ENCODE data around the gene HP.

The HP gene

GRCh38 chr16:72085002-72085401 is 30.7 kb downstream of the HP start:
- DNase-seq (ENCODE audit: low read depth in 2 of 2): no peak

GRCh38 chr16:72091217-72091616 is 36.9 kb downstream of the HP start:
- no peak for DNase-seq (ENCODE audit: low read depth in 2 of 2)

- no peak for DNase-seq (ENCODE audit: low read depth in 2 of 2)
Observed at GRCh38 chr16:72092832-72093447, 38.6 kb downstream of the HP start.

- DNase-seq (ENCODE audit: low read depth in 2 of 2): peak; percentile 74 to 80
Observed at GRCh38 chr16:72093448-72094265, 39.4 kb downstream of the HP start, which contains the start of the genes DHX38 and TXNL4B. Gene DHX38, plus strand, starts transcription at chr16:72093847. Its CDS starts 2,311 bp downstream, at chr16:72096158. Gene TXNL4B, minus strand, starts transcription at chr16:72093620. Its CDS starts 2,871 bp downstream, at chr16:72090749.

- DNase-seq (ENCODE audit: low read depth in 2 of 2): no peak
Observed at GRCh38 chr16:72094266-72094610, 39.9 kb downstream of the HP start.

GRCh38 chr16:72098936-72099335 is 44.6 kb downstream of the HP start:
- DNase-seq (ENCODE audit: low read depth in 2 of 2): no peak

GRCh38 chr16:72099377-72099818 is 45.1 kb downstream of the HP start:
- DNase-seq (ENCODE audit: low read depth in 2 of 2): no peak

- DNase-seq (ENCODE audit: low read depth in 2 of 2): no peak
Observed at GRCh38 chr16:72101195-72101594, 46.9 kb downstream of the HP start.

GRCh38 chr16:72104905-72105304 is 50.6 kb downstream of the HP start:
- no peak for DNase-seq (ENCODE audit: low read depth in 2 of 2)

GRCh38 chr16:72105978-72106377 is 51.7 kb downstream of the HP start:
- no peak for DNase-seq (ENCODE audit: low read depth in 2 of 2)

GRCh38 chr16:72107371-72107770 is 53.1 kb downstream of the HP start:
- DNase-seq (ENCODE audit: low read depth in 2 of 2): no peak

- no peak for DNase-seq (ENCODE audit: low read depth in 2 of 2)
Observed at GRCh38 chr16:72108353-72109102, 54.2 kb downstream of the HP start.

- DNase-seq (ENCODE audit: low read depth in 2 of 2): no peak
Observed at GRCh38 chr16:72109300-72109699, 55.0 kb downstream of the HP start.

GRCh38 chr16:72109966-72110530 is 55.7 kb downstream of the HP start:
- DNase-seq (ENCODE audit: low read depth in 2 of 2): no peak

Data from stimulated activated CD8-positive, alpha-beta memory T cell treated with anti-CD3 and anti-CD28 coated beads, Interleukin-7, amount 100 ng/mL, for 1 hour (primary cell).